Neural crest cell (in vitro differentiated cells): Measurements from ENCODE around the gene SMAD6. TPM values are rescaled to one million over a fixed set of nuclear protein-coding genes. Genes with fewer than 3 reads are reported as not detected.

ENCODE experiments used
- DNase-seq: peaks from one replicate; pipeline ENCODE4 v3.0.0; 2021; ENCODE audit warnings: low read depth, mixed read lengths, low spot score
- H3K27ac Mint-ChIP-seq: one replicate; pipeline ENCODE4 v1.8.0; 2021; ENCODE audit warnings: mild to moderate bottlenecking, mixed read lengths; ENCODE audit not compliant: unreplicated experiment
- H3K27me3 Mint-ChIP-seq: 2 replicates; pipeline ENCODE4 v1.8.0; 2021; ENCODE audit warnings: low read depth, mild to moderate bottlenecking, mixed read lengths
- H3K36me3 Mint-ChIP-seq: 2 replicates; pipeline ENCODE4 v1.8.0; 2021; ENCODE audit warnings: low read depth, mild to moderate bottlenecking, mixed read lengths
- H3K4me1 Mint-ChIP-seq: 2 replicates; pipeline ENCODE4 v1.8.0; 2021; ENCODE audit warnings: mixed read lengths
- H3K4me3 Mint-ChIP-seq: one replicate; pipeline ENCODE4 v1.8.0; 2021; ENCODE audit warnings: mild to moderate bottlenecking, mixed read lengths
- H3K9me3 Mint-ChIP-seq: 2 replicates; pipeline ENCODE4 v1.8.0; 2021; ENCODE audit warnings: mixed read lengths
- total RNA-seq: library from RNA; stranded (reverse); gene quantifications from 2 replicates; pipeline ENCODE4 v1.2.1, GENCODE V29; 2021
- TF ChIP-seq, protein P1 (sequence below): fragments of 200-600 bp; sonication (generic); conservative IDR thresholded peaks from 2 replicates; pipeline ENCODE4 v1.5.0; 2021; ENCODE audit warnings: antibody characterized with exemption, mild to moderate bottlenecking

Gene SMAD6
- total RNA-seq, 1 donor from 2014 or later = 4.7 TPM

DNA sequence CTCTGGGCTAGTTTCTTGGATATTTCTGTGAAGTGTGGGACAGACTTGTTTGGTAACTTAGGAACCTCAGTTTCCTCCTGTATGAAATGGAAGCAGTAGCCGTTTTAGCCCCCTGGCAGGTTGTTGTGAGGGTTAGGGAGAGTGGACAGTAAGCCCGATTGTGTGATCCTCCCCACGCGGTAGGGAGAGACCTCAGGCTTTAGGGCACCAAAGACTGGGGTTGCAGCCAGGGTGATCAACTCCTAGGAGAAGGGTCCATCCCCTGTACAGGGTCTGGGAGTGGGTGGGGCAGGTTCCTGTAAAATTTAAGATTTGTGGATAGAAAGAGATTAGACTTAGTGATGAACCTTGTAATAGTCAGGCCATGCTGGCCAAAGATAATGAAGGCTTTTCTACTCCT is 120.5 kb downstream of the SMAD6 start:
- Mint-ChIP-seq H3K36me3 (no peaks in the 10 kb centered on the region), H3K27me3 (no peaks in the 10 kb centered on the region), H3K9me3 (no peaks in the 10 kb centered on the region), H3K27ac (no peak overlapping the region), H3K4me1 (no peaks in the 10 kb centered on the region), H3K4me3 (no peak overlapping the region)
- TF ChIP-seq, protein P1, sequence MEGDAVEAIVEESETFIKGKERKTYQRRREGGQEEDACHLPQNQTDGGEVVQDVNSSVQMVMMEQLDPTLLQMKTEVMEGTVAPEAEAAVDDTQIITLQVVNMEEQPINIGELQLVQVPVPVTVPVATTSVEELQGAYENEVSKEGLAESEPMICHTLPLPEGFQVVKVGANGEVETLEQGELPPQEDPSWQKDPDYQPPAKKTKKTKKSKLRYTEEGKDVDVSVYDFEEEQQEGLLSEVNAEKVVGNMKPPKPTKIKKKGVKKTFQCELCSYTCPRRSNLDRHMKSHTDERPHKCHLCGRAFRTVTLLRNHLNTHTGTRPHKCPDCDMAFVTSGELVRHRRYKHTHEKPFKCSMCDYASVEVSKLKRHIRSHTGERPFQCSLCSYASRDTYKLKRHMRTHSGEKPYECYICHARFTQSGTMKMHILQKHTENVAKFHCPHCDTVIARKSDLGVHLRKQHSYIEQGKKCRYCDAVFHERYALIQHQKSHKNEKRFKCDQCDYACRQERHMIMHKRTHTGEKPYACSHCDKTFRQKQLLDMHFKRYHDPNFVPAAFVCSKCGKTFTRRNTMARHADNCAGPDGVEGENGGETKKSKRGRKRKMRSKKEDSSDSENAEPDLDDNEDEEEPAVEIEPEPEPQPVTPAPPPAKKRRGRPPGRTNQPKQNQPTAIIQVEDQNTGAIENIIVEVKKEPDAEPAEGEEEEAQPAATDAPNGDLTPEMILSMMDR = no peak
- DNase-seq = no peak

DNA sequence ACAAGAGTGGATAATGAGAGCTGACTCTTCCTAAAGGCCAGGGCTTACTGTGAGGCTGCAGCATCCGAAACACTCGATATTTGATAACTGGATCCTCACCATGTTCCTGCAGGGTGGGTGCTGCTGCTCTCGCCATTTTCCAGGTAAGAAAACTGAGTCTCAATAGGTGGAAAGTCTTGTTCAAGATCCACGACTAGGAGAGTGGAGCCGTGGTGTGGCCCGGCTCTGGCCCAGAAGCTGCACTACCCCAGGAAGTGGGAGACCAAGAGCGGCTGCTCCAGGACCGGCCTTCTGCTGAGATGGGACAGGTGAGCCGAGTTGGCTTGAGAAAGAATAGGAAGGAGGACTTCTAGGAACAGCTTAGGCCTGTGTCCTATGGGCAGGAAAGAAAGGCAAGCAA is 121.6 kb downstream of the SMAD6 start:
- no peak for DNase-seq
- H3K27ac Mint-ChIP-seq = no peak overlapping the region
- TF ChIP-seq, protein P1 = no peak
- no peaks in the 10 kb centered on the region for H3K4me1 Mint-ChIP-seq
- H3K27me3 Mint-ChIP-seq = no peaks in the 10 kb centered on the region
- H3K4me3 Mint-ChIP-seq = no peak overlapping the region
- no peaks in the 10 kb centered on the region for H3K9me3 Mint-ChIP-seq
- no peaks in the 10 kb centered on the region for H3K36me3 Mint-ChIP-seq

DNA sequence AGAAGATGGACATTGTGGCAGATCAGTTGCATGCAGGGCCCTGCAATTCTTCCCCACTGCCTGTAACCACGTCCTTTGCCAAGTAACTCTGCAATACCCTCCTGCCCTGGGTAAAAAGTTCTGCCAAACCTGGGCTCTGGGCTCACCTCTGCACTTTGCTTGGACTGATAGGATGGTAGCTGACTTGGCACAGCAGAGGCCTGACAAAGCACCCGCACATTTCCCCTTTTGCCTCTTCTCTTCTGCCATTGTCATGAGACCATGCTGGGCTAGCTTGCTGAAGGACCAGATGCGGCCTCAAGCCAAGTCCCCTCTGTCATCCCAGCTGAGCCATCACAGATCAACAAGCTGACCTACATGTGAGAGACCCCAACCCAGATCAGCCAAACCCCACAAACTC is 122.4 kb downstream of the SMAD6 start:
- no peaks in the 10 kb centered on the region for H3K36me3 Mint-ChIP-seq
- no peak overlapping the region for H3K27ac Mint-ChIP-seq
- H3K4me1 Mint-ChIP-seq = no peaks in the 10 kb centered on the region
- H3K27me3 Mint-ChIP-seq = no peaks in the 10 kb centered on the region
- TF ChIP-seq, protein P1 = no peak
- DNase-seq = no peak
- no peak overlapping the region for H3K4me3 Mint-ChIP-seq
- no peaks in the 10 kb centered on the region for H3K9me3 Mint-ChIP-seq

DNA sequence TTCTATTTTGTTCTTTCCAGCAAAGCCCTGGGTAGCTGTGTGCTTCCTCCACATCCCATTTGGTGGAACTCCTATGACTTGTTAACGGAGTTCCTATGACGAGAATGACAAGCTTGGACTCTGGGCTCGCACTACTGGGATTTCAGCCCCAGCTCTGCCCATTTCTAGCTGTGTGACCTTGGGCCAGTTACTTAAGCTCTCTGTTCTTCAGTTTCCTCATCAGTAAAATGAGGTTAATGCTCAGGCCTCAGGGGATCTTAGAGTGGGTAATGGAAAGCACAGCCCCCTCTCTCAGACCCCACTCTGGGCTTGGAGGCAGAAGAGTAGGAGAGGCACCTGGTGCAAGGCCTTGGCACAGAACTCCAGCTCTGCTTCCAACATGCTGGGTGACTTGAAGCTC is 123.1 kb downstream of the SMAD6 start:
- TF ChIP-seq, protein P1 = no peak

DNA sequence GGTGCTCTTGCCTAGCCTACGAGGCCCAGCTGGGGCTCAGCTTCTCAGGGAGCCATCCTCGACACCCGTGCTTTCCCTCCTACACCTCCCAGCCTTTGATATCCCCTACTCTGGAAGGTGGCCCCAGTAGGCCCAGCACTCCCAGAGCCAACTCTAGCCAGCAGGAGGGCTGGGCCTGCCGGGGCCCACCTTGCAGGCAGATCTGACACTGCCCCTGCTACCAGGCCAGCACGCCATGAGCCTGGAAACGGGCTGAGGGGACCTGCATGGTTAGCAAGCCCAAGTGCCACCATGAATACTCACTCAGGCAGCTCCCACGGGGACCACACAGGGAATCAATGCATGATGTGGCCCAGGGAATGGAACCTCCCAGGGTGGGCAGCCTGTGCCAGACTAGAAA is 123.7 kb downstream of the SMAD6 start:
- TF ChIP-seq, protein P1 = no peak
- no peak for DNase-seq
- Mint-ChIP-seq H3K27me3 (no peaks in the 10 kb centered on the region), H3K4me1 (no peaks in the 10 kb centered on the region), H3K27ac (no peak overlapping the region), H3K36me3 (no peaks in the 10 kb centered on the region), H3K4me3 (no peak overlapping the region), H3K9me3 (no peaks in the 10 kb centered on the region)

More for the DNA sequence above, 123.1 kb downstream of the SMAD6 start:
- Mint-ChIP-seq H3K36me3 (no peaks in the 10 kb centered on the region), H3K9me3 (no peaks in the 10 kb centered on the region), H3K27ac (no peak overlapping the region), H3K27me3 (no peaks in the 10 kb centered on the region), H3K4me1 (no peaks in the 10 kb centered on the region), H3K4me3 (no peak overlapping the region)
- no peak for DNase-seq

DNA sequence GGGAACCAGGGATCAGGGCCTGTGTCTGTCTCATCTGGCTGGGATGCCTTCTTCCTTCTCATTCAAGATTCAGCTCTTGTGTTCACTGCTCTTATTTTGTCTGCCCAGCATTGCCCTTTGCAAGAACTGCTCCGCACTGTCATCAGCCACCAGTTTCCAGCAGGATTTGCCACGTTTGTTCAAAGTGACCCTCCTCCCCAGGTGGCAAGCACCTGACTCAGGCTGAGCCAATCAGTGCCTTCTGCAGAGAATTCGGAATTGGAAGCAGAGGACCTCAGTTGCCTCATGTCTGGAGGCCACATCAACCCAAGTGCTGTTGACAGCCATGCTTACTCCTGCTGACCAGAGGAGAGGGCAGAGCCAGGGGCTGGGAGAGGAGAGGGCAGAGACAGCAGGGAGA is 124.5 kb downstream of the SMAD6 start:
- Mint-ChIP-seq H3K36me3 (no peaks in the 10 kb centered on the region), H3K4me3 (no peak overlapping the region), H3K27me3 (no peaks in the 10 kb centered on the region), H3K9me3 (no peaks in the 10 kb centered on the region), H3K27ac (peak overlapping the region; percentile 50), H3K4me1 (no peaks in the 10 kb centered on the region)
- TF ChIP-seq, protein P1 = no peak
- no peak for DNase-seq
